MM.1S (cell line): ENCODE measurements around the gene C15orf39.

ENCODE experiments used
- EZH2phosphoT487 ChIP-seq: fragments of 300-600 bp; sonication (generic); IDR thresholded peaks from 2 replicates; pipeline ENCODE4 v1.6.1; 2018; ENCODE audit warnings: antibody characterized with exemption, low read length
- TF ChIP-seq, protein P1 (sequence below): fragments of 300-600 bp; sonication (generic); IDR thresholded peaks from 2 replicates; pipeline ENCODE4 v1.5.1; 2016; ENCODE audit warnings: antibody characterized with exemption, low read length, mixed read lengths

DNA sequence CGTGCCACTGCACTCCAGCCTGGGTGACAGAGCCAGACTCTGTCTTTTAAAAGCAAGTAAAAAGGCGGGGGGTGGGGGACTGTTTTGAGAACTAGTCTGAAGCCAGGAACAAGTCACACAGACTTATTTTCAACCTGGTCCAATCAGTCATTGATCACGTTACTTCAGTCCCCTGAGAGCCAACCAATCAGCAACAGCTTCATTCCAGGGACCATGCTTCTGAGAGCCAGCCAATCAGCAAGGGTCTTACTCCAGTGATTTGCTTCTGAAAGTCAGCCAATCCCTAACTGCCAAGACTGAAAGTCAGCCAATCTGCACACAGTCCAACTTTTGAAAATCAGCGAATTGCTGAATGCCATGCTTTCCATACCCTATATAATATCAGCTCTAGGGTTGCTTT is 48.6 kb upstream of the C15orf39 start:
- no peak for TF ChIP-seq EZH2phosphoT487
- TF ChIP-seq, protein P1, sequence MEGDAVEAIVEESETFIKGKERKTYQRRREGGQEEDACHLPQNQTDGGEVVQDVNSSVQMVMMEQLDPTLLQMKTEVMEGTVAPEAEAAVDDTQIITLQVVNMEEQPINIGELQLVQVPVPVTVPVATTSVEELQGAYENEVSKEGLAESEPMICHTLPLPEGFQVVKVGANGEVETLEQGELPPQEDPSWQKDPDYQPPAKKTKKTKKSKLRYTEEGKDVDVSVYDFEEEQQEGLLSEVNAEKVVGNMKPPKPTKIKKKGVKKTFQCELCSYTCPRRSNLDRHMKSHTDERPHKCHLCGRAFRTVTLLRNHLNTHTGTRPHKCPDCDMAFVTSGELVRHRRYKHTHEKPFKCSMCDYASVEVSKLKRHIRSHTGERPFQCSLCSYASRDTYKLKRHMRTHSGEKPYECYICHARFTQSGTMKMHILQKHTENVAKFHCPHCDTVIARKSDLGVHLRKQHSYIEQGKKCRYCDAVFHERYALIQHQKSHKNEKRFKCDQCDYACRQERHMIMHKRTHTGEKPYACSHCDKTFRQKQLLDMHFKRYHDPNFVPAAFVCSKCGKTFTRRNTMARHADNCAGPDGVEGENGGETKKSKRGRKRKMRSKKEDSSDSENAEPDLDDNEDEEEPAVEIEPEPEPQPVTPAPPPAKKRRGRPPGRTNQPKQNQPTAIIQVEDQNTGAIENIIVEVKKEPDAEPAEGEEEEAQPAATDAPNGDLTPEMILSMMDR, result no peak
